Esophagus muscularis mucosa (tissue), 4 donors: ENCODE data around the gene DGKG. TPM values are rescaled to one million over a fixed set of nuclear protein-coding genes. Genes with fewer than 3 reads are reported as not detected.
A peak's percentile ranks its signal among the peaks of the same experiment; 100 is the strongest.

Experiments
- DNase-seq: peaks from one replicate; pipeline ENCODE4 v3.0.0-alpha.2; 2017; ENCODE audit errors: extremely low spot score
- H3K27ac ChIP-seq, 4 donors: fragments of 200-600 bp; sonication (generic); replicated peaks in 1 of 4; 1 replicate in 3 of 4; 2 replicates in 1 of 4; pipeline ENCODE4 v1.5.1; 2016 to 2019; ENCODE audit warnings: mild to moderate bottlenecking in 1 of 4
- H3K27me3 ChIP-seq, 4 donors: fragments of 200-600 bp; sonication (generic); one replicate each; pipeline versions ENCODE4 v1.5.1 to v1.6.0; 2016 to 2019
- H3K36me3 ChIP-seq, 4 donors: fragments of 200-600 bp; sonication (generic); one replicate each; pipeline ENCODE4 v1.5.1; 2016 to 2019
- H3K4me1 ChIP-seq, 4 donors: fragments of 200-600 bp; sonication (generic); one replicate each; pipeline ENCODE4 v1.5.1; 2016 to 2019
- H3K4me3 ChIP-seq, 4 donors: fragments of 200-600 bp; sonication (generic); 1 replicate in 2 of 4; 2 replicates in 2 of 4; pipeline ENCODE4 v1.5.1; 2016 to 2019; ENCODE audit warnings: mild to moderate bottlenecking in 4 of 4, moderate library complexity in 1 of 4
- H3K9me3 ChIP-seq, 4 donors: fragments of 200-600 bp; sonication (generic); 1 replicate in 3 of 4; 2 replicates in 1 of 4; pipeline ENCODE4 v1.5.1; 2016 to 2019
- CTCF ChIP-seq, 3 experiments: fragments of 200-600 bp in 2 of 3; fragments of 450-650 bp in 1 of 3; sonication (generic) in 2 of 3; IDR thresholded peaks; one replicate each; pipeline ENCODE4 v1.5.1; 2017 to 2019; ENCODE audit warnings: antibody characterized with exemption in 3 of 3, mild to moderate bottlenecking in 2 of 3, moderate library complexity in 1 of 3
- EP300 ChIP-seq: sonication (generic); formaldehyde crosslinking; IDR thresholded peaks from one replicate; pipeline ENCODE4 v1.6.1; 2017; ENCODE audit warnings: antibody characterized with exemption
- POLR2A ChIP-seq: fragments of 450-650 bp; IDR thresholded peaks from one replicate; pipeline ENCODE4 v1.6.1; 2017; ENCODE audit warnings: antibody characterized with exemption, moderate library complexity, mild to moderate bottlenecking, low read depth
- POLR2AphosphoS5 ChIP-seq, 2 donors: sonication (generic); formaldehyde crosslinking; IDR thresholded peaks; one replicate each; pipeline ENCODE4 v1.6.1; 2017; ENCODE audit warnings: antibody characterized with exemption in 2 of 2
- WGBS: methylation state at CpG from one replicate; pipeline ENCODE4 v1.1.5; 2018; 5-methylcytosine and 5-hydroxymethylcytosine counted together
- intact Hi-C: fragments of 100-400 bp; cut with DNase I; formaldehyde crosslinking; loops from one replicate; pipeline ENCODE4 v1.15.1; 2023
- total RNA-seq, 4 donors: library from RNA; depleted of rRNA; stranded (reverse); fragments of >200 nt; gene quantifications; one replicate each; pipeline versions ENCODE4 v1.1.0 to v1.2.1, GENCODE V29; 2016

The DGKG gene
- 100 to 1,000 TPM in 2 of 4 donors, 10 to 100 TPM in 2; 75.0 to 169 (median 104) TPM for total RNA-seq

- intact Hi-C loops, result loop anchor here (5.0 kb wide), 2 partner anchors 80 to 100 kb away; no protein-coding TSS in a partner anchor
- Histone ChIP-seq H3K9me3 (no peaks in the 10 kb centered on the region), H3K4me3 (peak within 1 kb of the TSS; percentile 75 to 89 (median 80)), H3K36me3 (no peaks in the 10 kb centered on the region), H3K27ac (peak within 1 kb of the TSS; percentile 89 to 95 (median 92)), H3K4me1 (peaks cover 37 to 82% (median 79%) of the 10 kb centered on the region in 4 donors), H3K27me3 (peaks cover 0 to 18% (median 0%) of the 10 kb centered on the region in 4 donors)
- no peak for DNase-seq
- WGBS, result 2% methylated on average over 38 of the region's 62 CpGs
- TF ChIP-seq CTCF (IDR thresholded peaks at IDR 0.05) (no peak), POLR2AphosphoS5 (IDR thresholded peaks at IDR 0.05) (peak; percentile 89 to 99), POLR2A (peak; percentile 68), EP300 (no peak)
Observed at GRCh38 chr3:186361762-186362536, at the start of gene DGKG. Gene DGKG, minus strand, starts transcription at chr3:186362234. Its CDS starts 41,775 bp downstream, at chr3:186320459.

GRCh38 chr3:186411089-186411488 lies 49.1 kb upstream of the DGKG start:
- Histone ChIP-seq H3K9me3 (no peaks in the 10 kb centered on the region), H3K4me1 (peaks cover 28 to 87% (median 79%) of the 10 kb centered on the region in 4 donors), H3K4me3 (no peak overlapping the region), H3K36me3 (no peaks in the 10 kb centered on the region), H3K27ac (peak overlapping the region in 3 of 4 donors; percentile 91 to 97 (median 93)), H3K27me3 (no peaks in the 10 kb centered on the region)
- TF ChIP-seq POLR2A, result no peak
- TF ChIP-seq POLR2AphosphoS5 (IDR thresholded peaks at IDR 0.05), result no peak
- no peak for TF ChIP-seq CTCF (IDR thresholded peaks at IDR 0.05)
- no peak for TF ChIP-seq EP300
- DNase-seq, result no peak
- intact Hi-C loops, result loop anchor here (5.0 kb wide), 2 partner anchors 44 to 139 kb away; no protein-coding TSS in a partner anchor
- 100% methylated on average over 2 of the region's 2 CpGs for WGBS

GRCh38 chr3:186406669-186407635 lies 44.9 kb upstream of the DGKG start:
- intact Hi-C loops, result no loop called here
- no peak for TF ChIP-seq CTCF (IDR thresholded peaks at IDR 0.05)
- peak; percentile 28 for TF ChIP-seq EP300
- TF ChIP-seq POLR2AphosphoS5 (IDR thresholded peaks at IDR 0.05), result peak; percentile 83
- Histone ChIP-seq H3K27ac (peak overlapping the region; percentile 85 to 97 (median 90)), H3K4me1 (peaks cover 19 to 60% (median 44%) of the 10 kb centered on the region in 4 donors), H3K27me3 (no peaks in the 10 kb centered on the region), H3K36me3 (no peaks in the 10 kb centered on the region), H3K4me3 (no peak overlapping the region), H3K9me3 (no peaks in the 10 kb centered on the region)
- 46% methylated on average over 13 of the region's 14 CpGs for whole genome bisulfite sequencing
- DNase-seq, result no peak

- Histone ChIP-seq H3K36me3 (no peaks in the 10 kb centered on the region), H3K27ac (no peak overlapping the region), H3K27me3 (no peaks in the 10 kb centered on the region), H3K4me3 (no peak overlapping the region), H3K9me3 (no peaks in the 10 kb centered on the region), H3K4me1 (peaks cover 10 to 32% (median 23%) of the 10 kb centered on the region in 4 donors)
- TF ChIP-seq POLR2AphosphoS5 (IDR thresholded peaks at IDR 0.05) (no peak), CTCF (IDR thresholded peaks at IDR 0.05) (no peak), EP300 (no peak), POLR2A (no peak)
- DNase-seq, result no peak
- 79% methylated on average over 6 of the region's 6 CpGs for WGBS
- intact Hi-C loops, result no loop called here
Observed at GRCh38 chr3:186401556-186401955, 39.5 kb upstream of the DGKG start.
